Ovary (tissue), 9 donors: ENCODE results near the gene PIP5K1A. TPM values are rescaled to one million over a fixed set of nuclear protein-coding genes. Genes with fewer than 3 reads are reported as not detected.

Experiments
- DNase-seq, 5 donors: peaks; one replicate each; pipeline ENCODE4 v3.0.0-alpha.2; 2019 to 2020
- H3K27ac ChIP-seq, 2 donors: fragments of 200-600 bp; one replicate each; pipeline versions ENCODE4 v1.5.1 to v1.8.0; 2019 to 2022
- H3K27me3 ChIP-seq: fragments of 200-600 bp; one replicate; pipeline ENCODE4 v1.8.0; 2022
- H3K36me3 ChIP-seq: fragments of 200-600 bp; sonication (generic); one replicate; pipeline ENCODE4 v1.5.1; 2019
- H3K4me1 ChIP-seq: one replicate; pipeline ENCODE4 v1.8.1; 2013; ENCODE audit warnings: mild to moderate bottlenecking, moderate library complexity; ENCODE audit not compliant: insufficient read depth
- H3K4me3 ChIP-seq: fragments of 200-600 bp; sonication (generic); one replicate; pipeline ENCODE4 v1.5.1; 2017
- H3K9me3 ChIP-seq, 2 donors: fragments of 200-600 bp in 1 of 2; sonication (generic) in 1 of 2; one replicate each; pipeline versions ENCODE4 v1.5.1 to v1.8.1; 2013 to 2019; ENCODE audit warnings: mild to moderate bottlenecking in 1 of 2, moderate library complexity in 1 of 2
- CTCF ChIP-seq, 3 donors: fragments of 450-650 bp in 2 of 3; fragments of 200-600 bp in 1 of 3; IDR thresholded peaks; one replicate each; pipeline versions ENCODE4 v1.5.1 to v1.8.0; 2016 to 2022; ENCODE audit warnings: antibody characterized with exemption in 3 of 3, mild to moderate bottlenecking in 1 of 3
- EP300 ChIP-seq: sonication (generic); formaldehyde crosslinking; IDR thresholded peaks from one replicate; pipeline ENCODE4 v1.6.1; 2017; ENCODE audit warnings: antibody characterized with exemption
- POLR2A ChIP-seq: fragments of 450-650 bp; IDR thresholded peaks from one replicate; pipeline ENCODE4 v1.6.1; 2017; ENCODE audit warnings: antibody characterized with exemption, mild to moderate bottlenecking, moderate library complexity
- WGBS, 3 donors: extraction: QIAGEN DNeasy Blood & Tissue Kit in 1 of 3; methylation state at CpG; one replicate each; pipeline versions ENCODE4 v1.1.5 to v1.1.7; 2013 to 2017; 5-methylcytosine and 5-hydroxymethylcytosine counted together
- intact Hi-C, 4 donors: fragments of 100-400 bp; cut with DNase I; formaldehyde crosslinking; loops; one replicate each; pipeline versions ENCODE4 v1.11.0 to v1.15.1; 2022 to 2023
- polyA plus RNA-seq, 2 donors: library from polyadenylated mRNA; stranded (reverse); fragments of 200-250 nt in 1 of 2; fragments of 350-450 nt in 1 of 2; fragmentation: Illumina TruSeq in 1 of 2; extraction: RNeasy Lipid Tissue Mini Kit (QIAGEN cat#74804) in 1 of 2; gene quantifications; one replicate each; pipeline ENCODE4 v1.2.3, GENCODE V29; 2013 to 2014
- total RNA-seq, 7 donors: library from RNA; depleted of rRNA in 2 of 7; stranded (reverse); fragments of >200 nt in 2 of 7; fragmentation: NEBNext Ultra II Directional in 3 of 7; extraction: Animal tissue kit (Norgen Biotek cat#: 25700) in 3 of 7; gene quantifications; one replicate each; pipeline versions ENCODE4 v1.1.0 to v1.2.4, GENCODE V29; 2016 to 2023
- donor health status: DM: no; HTN: no; CAD: no; lungs with moderate emphysema.
- donor health status: DM: no; HTN: no; CAD: no.
- donor health status: Bipolar disorder and iron deficiency.
- donor health status: DM: yes; HTN: yes; CAD: no.
- donor health status: DM: no; HTN: no; CAD: no.
- donor health status: DM: yes; HTN: yes; CAD: no.

The PIP5K1A gene
- total and polyA plus RNA-seq, 9 donors, result 19.8 to 62.8 (median 47.5) TPM

GRCh38 chr1:151293093-151293492, 94.7 kb downstream of the PIP5K1A start:
- Histone ChIP-seq H3K4me3 (no peak overlapping the region), H3K4me1 (no peaks in the 10 kb centered on the region), H3K36me3 (no peaks in the 10 kb centered on the region), H3K9me3 (no peaks in the 10 kb centered on the region), H3K27me3 (no peaks in the 10 kb centered on the region), H3K27ac (no peak overlapping the region)
- intact Hi-C loops, result loop anchor here in 1 of 4 donors (10.0 kb wide), 1 partner anchor 102 kb away; the partner anchor contains the start of gene PSMB4
- 72 to 80% (median 73%) methylated on average over 6 of the region's 6 CpGs for WGBS, 3 donors
- no peak for DNase-seq
- TF ChIP-seq POLR2A (no peak), EP300 (no peak), CTCF (IDR thresholded peaks at IDR 0.05) (no peak)

- no peaks in the 10 kb centered on the region for H3K36me3 ChIP-seq
- intact Hi-C loops, result loop anchor here in 2 of 4 donors (5.0 to 10.0 kb wide), 2 partner anchors 47 to 100 kb away; partner anchors contain the start of gene PSMB4 (in 1 of the 2)
- WGBS, 3 donors, result 79 to 91% (median 87%) methylated on average over 2 of the region's 2 CpGs
- no peak for DNase-seq
- H3K27ac ChIP-seq, result no peak overlapping the region
- no peaks in the 10 kb centered on the region for H3K4me1 ChIP-seq
- H3K4me3 ChIP-seq, result no peak overlapping the region
- no peaks in the 10 kb centered on the region for H3K27me3 ChIP-seq
- no peaks in the 10 kb centered on the region for H3K9me3 ChIP-seq
- TF ChIP-seq CTCF (IDR thresholded peaks at IDR 0.05) (no peak), POLR2A (no peak), EP300 (no peak)
These were observed 96.5 kb downstream of the PIP5K1A start for GRCh38 chr1:151294742-151295462.

Other genes with a start within 250 kb of the PIP5K1A start
- 100 to 1,000 TPM in 5 of 7 donors, 10 to 100 TPM in 2; 91.9 to 198 (median 156) TPM for gene CERS2, start 223.7 kb upstream of the PIP5K1A start, total RNA-seq
- 100 to 1,000 TPM; 124 to 339 TPM for gene CERS2, start 223.7 kb upstream of the PIP5K1A start, polyA plus RNA-seq
- gene ANXA9, start 216.3 kb upstream of the PIP5K1A start, total RNA-seq, result 1 to 10 TPM in 3 of 7 donors, under 1 TPM in 4; 0.24 to 6.9 (median 0.79) TPM
- gene ANXA9, start 216.3 kb upstream of the PIP5K1A start, polyA plus RNA-seq, result 1 to 10 TPM in 1 of 2 donors, under 1 TPM in 1; 0.44 to 1.2 TPM
- 10 to 100 TPM; 17.1 to 35.6 (median 26.9) TPM for gene MINDY1, start 191.7 kb upstream of the PIP5K1A start, total RNA-seq
- gene MINDY1, start 191.7 kb upstream of the PIP5K1A start, polyA plus RNA-seq, result 10 to 100 TPM; 22.1 to 33.0 TPM
- gene PRUNE1, start 190.1 kb upstream of the PIP5K1A start, total RNA-seq, result 10 to 100 TPM; 19.1 to 27.2 (median 22.9) TPM
- 10 to 100 TPM; 17.2 to 30.7 TPM for gene PRUNE1, start 190.1 kb upstream of the PIP5K1A start, polyA plus RNA-seq
- 10 to 100 TPM in 1 of 7 donors, 1 to 10 TPM in 1, under 1 TPM in 5; 0.17 to 10.6 (median 0.60) TPM for gene BNIPL, start 162.0 kb upstream of the PIP5K1A start, total RNA-seq
- under 1 TPM; 0.13 to 0.32 TPM for gene BNIPL, start 162.0 kb upstream of the PIP5K1A start, polyA plus RNA-seq
- 1 to 10 TPM; 3.9 to 9.1 (median 7.3) TPM for gene C1orf56, start 150.8 kb upstream of the PIP5K1A start, total RNA-seq
- gene C1orf56, start 150.8 kb upstream of the PIP5K1A start, polyA plus RNA-seq, result 1 to 10 TPM; 2.6 to 6.6 TPM
- 10 to 100 TPM; 37.6 to 81.9 (median 56.3) TPM for gene CDC42SE1, start 138.9 kb upstream of the PIP5K1A start, total RNA-seq
- gene CDC42SE1, start 138.9 kb upstream of the PIP5K1A start, polyA plus RNA-seq, result 10 to 100 TPM; 26.0 to 73.4 TPM
- 1 to 10 TPM; 1.3 to 9.5 (median 2.4) TPM for gene MLLT11, start 138.2 kb upstream of the PIP5K1A start, total RNA-seq
- 1 to 10 TPM; 1.1 to 3.6 TPM for gene MLLT11, start 138.2 kb upstream of the PIP5K1A start, polyA plus RNA-seq
- 10 to 100 TPM; 12.6 to 28.1 (median 24.2) TPM for gene GABPB2, start 127.8 kb upstream of the PIP5K1A start, total RNA-seq
- 10 to 100 TPM; 11.4 to 20.6 TPM for gene GABPB2, start 127.8 kb upstream of the PIP5K1A start, polyA plus RNA-seq
- gene SEMA6C, start 51.9 kb upstream of the PIP5K1A start, total RNA-seq, result 10 to 100 TPM in 5 of 7 donors, 1 to 10 TPM in 2; 8.0 to 18.0 (median 14.7) TPM
- gene SEMA6C, start 51.9 kb upstream of the PIP5K1A start, polyA plus RNA-seq, result 10 to 100 TPM in 1 of 2 donors, 1 to 10 TPM in 1; 5.0 to 13.4 TPM
- gene TNFAIP8L2, start 41.9 kb upstream of the PIP5K1A start, total RNA-seq, result 1 to 10 TPM in 5 of 7 donors, under 1 TPM in 2; 0.48 to 3.8 (median 1.2) TPM
- 1 to 10 TPM; 2.1 to 4.6 TPM for gene TNFAIP8L2, start 41.9 kb upstream of the PIP5K1A start, polyA plus RNA-seq
- gene LYSMD1, start 32.6 kb upstream of the PIP5K1A start, total RNA-seq, result 10 to 100 TPM; 12.6 to 20.3 (median 14.3) TPM
- gene LYSMD1, start 32.6 kb upstream of the PIP5K1A start, polyA plus RNA-seq, result 10 to 100 TPM; 14.3 to 15.5 TPM
- gene SCNM1, start 32.4 kb upstream of the PIP5K1A start, total RNA-seq, result 10 to 100 TPM; 18.6 to 32.7 (median 22.7) TPM
- 10 to 100 TPM; 33.0 to 38.9 TPM for gene SCNM1, start 32.4 kb upstream of the PIP5K1A start, polyA plus RNA-seq
- 1 to 10 TPM in 2 of 7 donors, under 1 TPM in 3, not detected in 2; 0.42 to 1.4 (median 0.88) TPM for gene TMOD4, start 22.6 kb upstream of the PIP5K1A start, total RNA-seq
- under 1 TPM in 1 of 2 donors, not detected in 1; 0.15 TPM for gene TMOD4, start 22.6 kb upstream of the PIP5K1A start, polyA plus RNA-seq
- 10 to 100 TPM; 24.5 to 53.1 (median 48.9) TPM for gene VPS72, start 8.4 kb upstream of the PIP5K1A start, total RNA-seq
- gene VPS72, start 8.4 kb upstream of the PIP5K1A start, polyA plus RNA-seq, result 10 to 100 TPM; 42.2 to 78.4 TPM
- 100 to 1,000 TPM in 4 of 7 donors, 10 to 100 TPM in 3; 78.1 to 117 (median 108) TPM for gene PSMD4, start 56.2 kb downstream of the PIP5K1A start, total RNA-seq
- 100 to 1,000 TPM; 116 to 167 TPM for gene PSMD4, start 56.2 kb downstream of the PIP5K1A start, polyA plus RNA-seq
- gene ZNF687, start 83.7 kb downstream of the PIP5K1A start, total RNA-seq, result 10 to 100 TPM; 20.6 to 37.2 (median 27.6) TPM
- gene ZNF687, start 83.7 kb downstream of the PIP5K1A start, polyA plus RNA-seq, result 10 to 100 TPM in 1 of 2 donors, 1 to 10 TPM in 1; 6.4 to 16.3 TPM
- 10 to 100 TPM; 39.8 to 88.9 (median 63.8) TPM for gene PI4KB, start 128.9 kb downstream of the PIP5K1A start, total RNA-seq
- 10 to 100 TPM; 40.4 to 65.1 TPM for gene PI4KB, start 128.9 kb downstream of the PIP5K1A start, polyA plus RNA-seq
- 10 to 100 TPM; 11.8 to 27.9 (median 22.6) TPM for gene RFX5, start 148.7 kb downstream of the PIP5K1A start, total RNA-seq
- gene RFX5, start 148.7 kb downstream of the PIP5K1A start, polyA plus RNA-seq, result 10 to 100 TPM; 12.1 to 38.7 TPM
- 100 to 1,000 TPM in 1 of 7 donors, 10 to 100 TPM in 6; 29.6 to 117 (median 87.3) TPM for gene SELENBP1, start 174.2 kb downstream of the PIP5K1A start, total RNA-seq
- 10 to 100 TPM; 49.2 to 65.7 TPM for gene SELENBP1, start 174.2 kb downstream of the PIP5K1A start, polyA plus RNA-seq
- gene PSMB4, start 201.0 kb downstream of the PIP5K1A start, total RNA-seq, result 100 to 1,000 TPM; 190 to 219 (median 206) TPM
- gene PSMB4, start 201.0 kb downstream of the PIP5K1A start, polyA plus RNA-seq, result 100 to 1,000 TPM; 221 to 274 TPM